Stomach smooth muscle (tissue), 2 donors: ENCODE results near the gene PRKRIP1.
"Not testable (repeated sequence)": the region's sequence is repeated elsewhere in the genome, so short reads cannot be mapped to it uniquely, and the experiment has no call there.

Source experiments
- H3K27ac ChIP-seq: one replicate; pipeline ENCODE4 v1.7.0; 2013; ENCODE audit warnings: mild to moderate bottlenecking, low read length, inconsistent platforms
- H3K27me3 ChIP-seq, 2 donors: one replicate each; pipeline ENCODE4 v1.7.0; 2013; ENCODE audit warnings: low read length in 2 of 2; ENCODE audit not compliant: insufficient read depth in 2 of 2, control insufficient read depth in 1 of 2
- H3K36me3 ChIP-seq, 2 donors: one replicate each; pipeline ENCODE4 v1.7.0; 2013; ENCODE audit warnings: low read length in 2 of 2; ENCODE audit not compliant: control insufficient read depth in 2 of 2, insufficient read depth in 2 of 2
- H3K4me1 ChIP-seq: one replicate; pipeline ENCODE4 v1.7.0; 2013; ENCODE audit warnings: low read length; ENCODE audit not compliant: control insufficient read depth, insufficient read depth
- H3K4me3 ChIP-seq, 2 donors: one replicate each; pipeline ENCODE4 v1.7.0; 2013; ENCODE audit warnings: low read length in 2 of 2
- H3K9ac ChIP-seq, 2 donors: one replicate each; pipeline ENCODE4 v1.7.0; 2013; ENCODE audit warnings: low read length in 2 of 2, mild to moderate bottlenecking in 1 of 2
- H3K9me3 ChIP-seq, 2 donors: one replicate each; pipeline ENCODE4 v1.7.0; 2013; ENCODE audit warnings: low read length in 2 of 2; ENCODE audit not compliant: control insufficient read depth in 2 of 2
- donor health status: healthy.
- donor health status: Pancreatic carcinoma.

The PRKRIP1 gene, protein sequence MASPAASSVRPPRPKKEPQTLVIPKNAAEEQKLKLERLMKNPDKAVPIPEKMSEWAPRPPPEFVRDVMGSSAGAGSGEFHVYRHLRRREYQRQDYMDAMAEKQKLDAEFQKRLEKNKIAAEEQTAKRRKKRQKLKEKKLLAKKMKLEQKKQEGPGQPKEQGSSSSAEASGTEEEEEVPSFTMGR

DNA sequence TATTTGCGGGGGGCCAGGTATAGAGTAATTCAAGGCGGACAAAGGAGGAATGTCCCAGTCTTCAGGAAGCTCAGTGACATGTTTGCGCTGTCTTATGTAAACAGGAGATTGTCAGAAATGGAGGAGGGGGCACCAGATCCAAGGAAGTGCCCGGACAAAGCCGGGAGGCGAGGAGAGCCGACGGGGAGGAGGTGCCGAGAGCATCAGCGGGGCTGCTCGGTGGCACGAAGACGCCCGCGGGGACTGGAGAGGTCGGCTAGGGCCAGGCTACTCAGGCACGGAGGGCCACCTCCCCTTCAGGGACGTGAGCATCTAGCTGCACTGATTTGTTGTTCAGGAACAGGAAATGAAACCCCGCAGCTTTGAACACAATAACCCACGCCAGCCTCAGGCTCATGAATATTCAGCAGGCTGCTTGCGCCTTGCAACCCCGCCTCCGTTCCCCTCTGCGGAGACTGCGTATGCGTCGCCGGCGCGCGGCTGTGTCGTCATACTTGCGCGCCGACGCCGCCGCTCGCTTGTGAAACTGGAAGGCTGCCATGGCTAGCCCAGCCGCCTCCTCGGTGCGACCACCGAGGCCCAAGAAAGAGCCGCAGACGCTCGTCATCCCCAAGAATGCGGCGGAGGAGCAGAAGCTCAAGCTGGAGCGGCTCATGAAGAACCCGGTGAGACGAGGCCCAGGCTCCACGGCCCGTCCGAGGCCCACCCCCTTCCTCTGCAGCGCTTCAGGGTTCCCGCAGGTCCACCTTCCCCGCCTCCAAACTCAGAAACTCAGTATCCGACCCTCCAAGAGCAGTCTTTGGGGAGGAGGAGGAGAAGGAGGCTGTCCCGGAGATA is at the start of gene PRKRIP1:
Gene PRKRIP1, plus strand, starts transcription at position 491 of the 837 bp plus-strand sequence. Its CDS starts 49 bp downstream, at position 540.
- Histone ChIP-seq H3K9me3 (no peaks in the 10 kb centered on the region), H3K4me3 (peak within 1 kb of the TSS; percentile 99), H3K27me3 (no peaks in the 10 kb centered on the region), H3K27ac (peak within 1 kb of the TSS; percentile 76), H3K36me3 (peaks cover 14 to 15% of the 10 kb centered on the region in 2 donors), H3K4me1 (peaks cover 11% of the 10 kb centered on the region), H3K9ac (peak within 1 kb of the TSS; percentile 98 to 99)

DNA sequence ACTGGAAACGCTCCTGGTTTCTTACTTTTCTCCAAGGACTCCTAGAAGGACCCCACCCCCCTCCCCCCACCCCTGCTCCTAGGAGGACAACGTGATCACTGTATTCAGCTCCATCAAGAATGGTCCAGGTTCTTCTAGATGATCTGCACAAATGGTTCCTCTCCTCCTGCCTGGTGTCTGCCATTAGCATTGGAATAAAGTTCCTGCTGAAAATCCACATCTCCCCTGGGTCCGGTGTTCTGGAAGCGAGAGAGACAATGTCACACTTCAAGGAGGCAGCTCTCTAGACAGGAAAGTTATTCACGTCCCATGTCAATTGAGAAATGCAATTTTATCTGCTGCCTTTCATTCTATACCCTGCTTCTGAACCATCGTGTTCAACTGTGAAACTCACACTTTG is 49.2 kb upstream of the PRKRIP1 start:
- H3K27me3 ChIP-seq, H3K36me3 ChIP-seq: not testable (repeated sequence)

DNA sequence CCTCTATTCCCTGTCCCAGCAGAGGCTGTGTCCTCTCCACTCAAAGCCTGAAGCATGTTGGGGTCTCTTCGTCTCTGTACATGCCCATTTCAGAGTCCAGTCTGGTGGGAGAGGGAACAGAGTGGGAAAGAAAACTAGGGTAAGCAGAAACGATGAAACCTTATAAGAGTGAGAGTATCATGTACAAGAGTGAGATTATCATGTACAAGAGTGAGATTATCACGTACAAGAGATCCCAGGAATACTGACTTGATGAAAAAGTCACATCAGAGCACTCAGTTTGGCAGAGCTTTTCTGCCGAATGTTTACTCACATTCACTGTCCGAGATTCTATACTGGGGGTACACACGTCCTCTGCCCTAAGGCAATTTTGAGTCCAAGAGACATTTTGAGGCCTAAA is 39.8 kb upstream of the PRKRIP1 start, which contains the start of gene SPDYE6:
Gene SPDYE6, minus strand, starts transcription at position 101 of the 400 bp plus-strand sequence. CDS start 421 bp downstream, outside the sequence.
- H3K36me3 ChIP-seq, H3K4me3 ChIP-seq, H3K4me1 ChIP-seq, H3K27me3 ChIP-seq, H3K9me3 ChIP-seq, H3K27ac ChIP-seq, H3K9ac ChIP-seq: not testable (repeated sequence)

More for the DNA sequence above, 49.2 kb upstream of the PRKRIP1 start:
- not testable (repeated sequence) for H3K27ac ChIP-seq, H3K9ac ChIP-seq, H3K9me3 ChIP-seq, H3K4me3 ChIP-seq, H3K4me1 ChIP-seq

GRCh38 chr7:102363549-102364393 is 32.4 kb upstream of the PRKRIP1 start:
- H3K9ac ChIP-seq, result peak overlapping the region; percentile 51 to 70
- not testable (repeated sequence) for H3K36me3 ChIP-seq, H3K27me3 ChIP-seq, H3K4me1 ChIP-seq, H3K9me3 ChIP-seq
- peak overlapping the region; percentile 46 for H3K27ac ChIP-seq
- peak overlapping the region; percentile 57 to 75 for H3K4me3 ChIP-seq

GRCh38 chr7:102364394-102364886 is 31.7 kb upstream of the PRKRIP1 start:
- not testable (repeated sequence) for H3K36me3 ChIP-seq, H3K4me1 ChIP-seq, H3K9me3 ChIP-seq, H3K27ac ChIP-seq, H3K27me3 ChIP-seq
- Histone ChIP-seq H3K4me3 (peak overlapping the region; percentile 57 to 75), H3K9ac (peak overlapping the region; percentile 51 to 70)

- H3K36me3 ChIP-seq, H3K27me3 ChIP-seq, H3K9ac ChIP-seq, H3K4me3 ChIP-seq, H3K4me1 ChIP-seq, H3K9me3 ChIP-seq, H3K27ac ChIP-seq: not testable (repeated sequence)
Measured at GRCh38 chr7:102365390-102365789, 30.8 kb upstream of the PRKRIP1 start.

GRCh38 chr7:102370038-102370437 is 26.1 kb upstream of the PRKRIP1 start:
- not testable (repeated sequence) for H3K9ac ChIP-seq, H3K27ac ChIP-seq, H3K27me3 ChIP-seq, H3K9me3 ChIP-seq, H3K4me3 ChIP-seq, H3K4me1 ChIP-seq, H3K36me3 ChIP-seq

DNA sequence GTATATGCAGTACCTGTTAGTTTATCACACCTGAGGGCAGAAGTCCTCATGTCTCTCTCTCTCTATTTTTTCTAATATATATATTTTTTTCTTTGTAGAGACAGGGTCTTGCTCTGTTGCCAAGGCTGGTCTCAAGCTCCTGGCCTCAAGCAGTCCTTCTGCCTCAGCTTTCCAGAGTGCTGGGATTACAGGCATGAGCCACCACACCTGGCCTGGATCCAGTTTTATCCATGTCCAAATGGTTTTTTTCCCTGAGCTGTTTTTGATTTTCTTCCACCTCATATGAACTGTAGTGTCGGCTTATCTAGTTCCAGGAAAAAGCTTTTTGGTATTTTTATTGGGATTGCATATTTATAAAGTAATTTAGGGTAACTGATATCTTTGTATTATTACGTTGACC is 23.4 kb upstream of the PRKRIP1 start:
- not testable (repeated sequence) for H3K36me3 ChIP-seq, H3K27ac ChIP-seq, H3K4me3 ChIP-seq, H3K9me3 ChIP-seq, H3K4me1 ChIP-seq, H3K9ac ChIP-seq, H3K27me3 ChIP-seq

DNA sequence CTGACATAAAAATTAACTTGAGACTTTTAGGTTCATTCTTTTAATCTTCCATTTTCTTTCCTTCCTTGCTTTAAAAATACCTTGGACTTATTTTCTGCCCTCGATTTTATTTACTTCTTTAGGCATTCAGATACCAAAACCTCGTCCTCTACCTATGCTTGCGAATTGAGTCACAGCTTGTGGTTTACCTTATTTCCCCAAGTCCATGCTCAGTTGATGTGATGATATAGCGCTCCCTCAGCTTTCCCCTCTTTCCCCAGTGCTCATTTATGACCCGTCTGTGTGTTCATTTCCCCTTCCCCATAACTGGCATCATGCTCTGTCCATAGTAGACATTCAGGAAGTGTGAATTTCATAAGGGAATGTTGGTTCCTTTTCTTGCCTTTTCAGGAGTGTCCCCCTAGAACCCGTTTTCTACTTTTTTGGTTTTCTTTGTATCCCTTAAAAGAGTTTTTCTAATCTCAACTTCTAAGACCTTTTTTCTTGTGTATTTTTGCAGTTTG is 19.1 kb upstream of the PRKRIP1 start:
- H3K9ac ChIP-seq, result peak overlapping the region in 1 of 2 donors; percentile 29
- no peak overlapping the region for H3K27ac ChIP-seq
- no peaks in the 10 kb centered on the region for H3K4me1 ChIP-seq
- no peaks in the 10 kb centered on the region for H3K27me3 ChIP-seq
- H3K9me3 ChIP-seq, result no peaks in the 10 kb centered on the region
- H3K4me3 ChIP-seq, result no peak overlapping the region
- H3K36me3 ChIP-seq, result peaks cover 6 to 15% of the 10 kb centered on the region in 2 donors

DNA sequence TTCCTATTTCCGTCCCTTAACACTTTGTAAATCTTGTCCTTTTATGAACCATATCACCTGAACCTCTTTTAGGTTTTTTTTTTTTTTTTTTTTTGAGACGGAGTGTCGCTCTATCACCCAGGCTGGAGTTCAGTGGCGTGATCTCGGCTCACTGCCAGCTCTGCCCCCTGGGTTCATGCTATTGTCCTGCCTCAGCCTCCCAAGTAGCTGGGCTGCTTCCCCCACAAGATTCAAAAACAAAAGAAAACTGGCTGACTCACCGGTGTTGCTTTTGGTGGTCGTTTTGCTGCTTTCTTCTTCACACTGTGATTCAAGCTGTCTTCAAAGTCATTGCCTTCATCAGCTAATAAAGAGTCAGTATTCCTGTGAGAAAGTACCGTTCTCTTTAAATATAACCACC is 15.3 kb upstream of the PRKRIP1 start:
- H3K9me3 ChIP-seq, H3K4me3 ChIP-seq, H3K27ac ChIP-seq, H3K27me3 ChIP-seq, H3K4me1 ChIP-seq, H3K9ac ChIP-seq: not testable (repeated sequence)
- H3K36me3 ChIP-seq, result peaks cover 8 to 20% of the 10 kb centered on the region in 2 donors
